DMS153 treated with DMSO at 0.1 percent for 48 hours (cell line): ENCODE results near the gene PLEKHA3.

Source experiments
- DNase-seq: peaks from one replicate; lab custom pipeline; 2025; ENCODE audit not compliant: unreplicated experiment; lab: John Stamatoyannopoulos, UW

Gene PLEKHA3

DNA sequence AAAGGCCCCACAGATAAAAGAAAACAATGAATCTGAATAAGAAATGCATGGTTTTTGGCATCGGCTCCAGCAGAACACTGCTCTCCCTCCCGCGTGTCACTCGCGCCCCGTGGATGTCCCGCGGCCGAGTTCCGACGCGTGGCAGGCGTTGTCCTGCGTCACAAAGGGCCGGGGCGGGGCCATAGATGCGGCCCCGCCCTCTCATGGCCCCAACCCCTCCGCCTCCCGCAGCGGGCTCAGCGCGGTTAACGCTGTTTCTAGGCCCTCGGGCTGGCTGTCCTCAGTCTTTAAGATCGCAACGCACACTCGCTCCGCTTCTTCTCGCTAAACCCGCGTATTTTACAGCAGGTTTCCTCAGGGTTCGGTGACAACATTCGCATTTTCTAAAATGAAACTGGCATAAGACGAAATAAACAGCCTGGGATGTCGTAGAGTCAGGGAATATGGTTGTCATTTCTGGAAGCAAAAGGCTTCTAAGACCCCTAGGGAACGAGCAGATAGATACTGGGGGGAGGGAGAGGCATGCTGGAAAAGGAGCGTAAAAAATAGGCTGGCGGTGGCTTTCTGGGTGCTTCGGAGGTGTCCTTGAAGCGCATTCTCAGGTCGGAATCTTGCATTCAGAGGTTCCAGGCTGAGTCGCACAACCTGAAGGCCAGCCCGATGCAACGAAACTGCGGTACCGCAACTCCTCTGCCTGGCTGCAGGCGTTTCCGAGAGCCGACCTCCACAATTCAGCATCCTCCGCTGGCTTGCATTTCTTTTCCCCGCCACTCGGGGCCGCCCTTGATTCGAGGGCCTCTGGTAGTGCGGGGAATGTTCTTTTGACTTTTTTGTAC is 1.6 kb upstream of the PLEKHA3 start, which contains the start of gene FKBP7:
FKBP7 (minus strand) TSS at position 162 of the 836 bp plus-strand sequence; CDS start at position 61, 101 bp downstream.
- DNase-seq, result peak; percentile 83

GRCh38 chr2:178479275-178479616 is 1.0 kb upstream of the PLEKHA3 start:
- DNase-seq, result no peak

DNA sequence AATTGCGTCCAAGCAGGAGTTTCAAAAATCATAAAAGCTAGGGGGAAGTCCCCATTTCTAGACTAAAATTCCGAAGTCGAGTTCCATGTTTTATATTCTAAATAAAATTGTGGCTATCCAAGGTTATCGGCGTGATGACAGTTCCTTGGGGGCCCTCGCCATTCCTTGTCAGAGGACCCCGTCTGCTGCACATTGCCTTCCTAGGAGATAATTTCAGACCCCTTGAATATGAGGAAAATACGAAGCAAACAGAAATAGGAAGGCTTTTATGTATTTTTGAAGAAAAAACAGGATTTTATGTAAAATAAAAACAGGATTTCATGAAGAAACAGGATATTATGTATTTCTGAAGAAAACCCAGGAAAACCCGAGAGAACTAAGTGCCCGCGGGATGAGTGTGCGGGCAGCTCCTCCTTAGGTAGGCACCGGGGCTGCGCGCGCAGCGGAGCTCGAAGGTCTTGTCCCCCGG is 465 bp upstream of the PLEKHA3 start:
- no peak for DNase-seq

DNA sequence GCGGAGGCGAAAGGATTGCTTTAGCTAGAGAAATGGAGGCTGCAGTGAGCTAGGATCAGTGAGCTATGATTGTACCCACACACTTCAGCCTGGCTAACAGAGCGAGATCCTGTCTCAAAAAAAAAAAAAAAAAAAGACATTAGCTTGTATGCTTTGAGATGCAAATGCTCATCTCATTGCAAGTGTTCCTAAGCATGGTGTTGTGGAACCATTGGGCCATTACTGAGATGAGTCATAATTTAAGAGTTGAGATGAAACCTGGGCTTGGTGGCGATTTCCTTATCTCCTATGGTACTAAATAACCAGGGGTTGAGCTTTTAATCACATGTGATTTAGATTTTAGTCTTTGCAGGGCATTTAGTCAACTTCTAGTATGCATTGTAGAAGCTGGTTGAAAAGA is 2.2 kb downstream of the PLEKHA3 start:
- DNase-seq, result no peak

DNA sequence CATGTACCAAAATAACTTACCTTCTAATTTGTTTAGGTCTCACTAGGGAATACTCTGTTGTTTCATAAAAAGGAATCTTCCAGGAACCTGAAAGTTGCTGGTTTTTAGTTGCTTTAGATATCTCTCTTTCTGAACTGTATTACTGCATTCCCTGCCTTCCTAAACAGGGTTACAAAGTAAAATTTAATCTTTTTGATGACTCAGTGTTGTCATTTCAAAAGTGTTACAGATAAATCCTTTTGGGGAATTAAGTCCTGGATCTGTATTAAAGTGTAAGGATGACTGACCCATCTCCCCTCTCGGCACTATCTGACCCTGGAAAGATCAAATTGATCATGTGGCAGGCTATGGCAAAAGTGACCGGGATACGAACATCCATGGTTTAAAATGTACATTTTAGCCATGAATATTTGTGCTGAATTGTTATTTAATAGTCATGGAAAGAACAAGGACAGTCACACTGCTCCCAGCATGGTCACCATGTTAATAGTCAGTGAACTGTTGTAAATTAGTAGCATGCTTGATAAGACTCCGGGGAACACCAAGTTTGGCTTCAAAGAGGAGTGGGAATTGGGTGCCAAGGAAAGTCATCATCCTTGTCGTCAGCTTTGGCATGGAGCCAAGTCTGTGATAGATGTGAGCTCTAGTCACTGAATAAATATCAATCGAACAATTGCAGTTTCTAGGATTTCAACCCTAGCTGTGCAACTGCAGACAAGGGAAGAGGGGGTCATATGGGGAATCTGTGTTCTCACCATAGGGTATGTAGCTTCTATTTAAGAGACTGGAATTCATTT is 4.2 kb downstream of the PLEKHA3 start:
- peak; percentile 53 for DNase-seq

DNA sequence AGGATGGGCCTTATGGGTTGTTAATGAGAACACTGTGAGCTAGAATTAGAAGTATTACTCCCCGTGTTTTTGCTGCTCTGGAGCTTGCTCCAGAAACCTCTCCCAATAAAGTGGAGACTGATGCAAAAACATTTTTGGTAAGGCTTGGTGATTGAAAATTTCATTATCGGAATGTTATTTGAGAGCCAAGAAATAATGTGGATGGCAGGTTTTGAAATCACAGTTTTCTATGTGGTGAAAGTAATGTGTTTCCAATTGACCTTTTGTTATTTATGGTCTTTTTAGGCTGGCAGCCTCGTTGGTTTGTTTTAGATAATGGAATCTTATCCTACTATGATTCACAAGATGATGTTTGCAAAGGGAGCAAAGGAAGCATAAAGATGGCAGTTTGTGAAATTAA is 5.1 kb downstream of the PLEKHA3 start:
- no peak for DNase-seq

DNA sequence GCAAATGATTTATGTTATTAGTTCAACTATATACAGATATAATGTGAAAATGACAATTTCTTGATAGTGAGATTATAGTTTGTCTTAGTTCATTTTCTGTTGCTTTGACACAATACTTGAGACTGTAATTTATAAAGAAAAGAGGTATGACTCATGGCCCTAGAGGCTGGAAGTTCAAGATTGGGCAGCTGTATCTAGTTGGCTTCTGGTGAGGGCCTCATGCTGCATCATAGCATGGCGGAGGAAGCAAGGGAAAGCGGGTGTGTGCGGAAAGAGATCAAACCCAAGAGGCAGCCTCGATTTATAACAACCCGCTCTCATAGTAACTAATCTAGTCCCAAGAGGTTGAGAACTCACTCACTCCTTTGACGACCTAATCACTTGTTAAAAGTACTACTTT is 11.4 kb downstream of the PLEKHA3 start:
- no peak for DNase-seq

- no peak for DNase-seq
Observed at GRCh38 chr2:178496049-178496448, 15.8 kb downstream of the PLEKHA3 start.

DNA sequence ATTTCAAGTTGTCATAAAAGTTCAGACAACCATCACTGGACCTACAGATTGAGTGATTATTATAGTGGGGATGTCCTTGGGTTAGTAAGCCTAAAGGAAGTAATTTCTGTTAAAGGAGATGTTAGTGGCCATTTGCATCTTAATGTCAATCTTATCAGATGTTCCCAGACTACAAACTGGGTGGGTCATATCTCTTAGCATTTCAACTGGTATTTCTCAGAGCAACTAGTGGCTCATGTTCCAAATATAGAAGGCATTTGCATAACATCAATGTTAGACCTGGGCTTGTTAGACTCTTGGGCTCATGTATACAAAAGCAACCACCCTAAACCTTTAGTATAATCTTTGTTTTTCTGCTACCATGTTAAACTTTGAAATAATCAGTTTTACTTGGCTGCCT is 17.9 kb downstream of the PLEKHA3 start:
- no peak for DNase-seq

- no peak for DNase-seq
Observed at GRCh38 chr2:178499640-178500039, 19.4 kb downstream of the PLEKHA3 start.

DNA sequence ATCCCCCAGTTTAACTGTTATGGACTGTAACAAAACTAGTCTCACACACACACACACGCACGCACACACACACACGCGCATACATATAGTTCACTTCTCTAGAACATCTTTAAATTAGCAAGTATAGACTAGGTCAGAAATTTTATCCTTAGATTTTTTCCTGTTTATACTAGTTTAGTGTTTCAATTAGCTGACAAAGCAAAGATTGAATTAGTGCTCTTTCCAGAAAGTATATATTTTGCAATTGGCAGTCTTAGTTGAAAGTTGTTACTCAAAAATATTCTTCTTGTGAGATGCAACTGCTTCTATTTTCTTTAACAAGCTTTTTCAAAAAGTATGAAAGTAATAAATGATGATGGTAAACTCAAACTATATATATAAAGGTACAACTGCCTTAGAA is 22.5 kb downstream of the PLEKHA3 start:
- no peak for DNase-seq

DNA sequence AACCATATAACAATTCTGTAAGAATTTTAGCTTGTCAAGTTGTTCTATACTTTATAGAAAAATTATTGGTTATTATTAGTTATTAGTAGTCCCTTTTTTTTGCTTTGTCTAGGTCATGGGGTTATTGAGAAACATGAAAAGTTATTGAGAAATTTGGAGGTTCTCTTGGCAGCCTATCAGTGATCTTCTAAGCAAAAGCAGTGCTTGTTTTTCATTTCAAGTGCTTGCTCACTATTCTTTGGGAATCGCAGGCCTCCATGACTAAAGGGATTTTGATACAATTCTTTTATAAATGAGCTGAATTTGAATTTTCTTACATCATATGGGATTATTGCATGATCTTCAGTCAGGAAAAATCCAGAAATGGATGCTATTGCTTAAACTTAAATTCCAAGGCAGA is 25.8 kb downstream of the PLEKHA3 start:
- DNase-seq, result no peak

DNA sequence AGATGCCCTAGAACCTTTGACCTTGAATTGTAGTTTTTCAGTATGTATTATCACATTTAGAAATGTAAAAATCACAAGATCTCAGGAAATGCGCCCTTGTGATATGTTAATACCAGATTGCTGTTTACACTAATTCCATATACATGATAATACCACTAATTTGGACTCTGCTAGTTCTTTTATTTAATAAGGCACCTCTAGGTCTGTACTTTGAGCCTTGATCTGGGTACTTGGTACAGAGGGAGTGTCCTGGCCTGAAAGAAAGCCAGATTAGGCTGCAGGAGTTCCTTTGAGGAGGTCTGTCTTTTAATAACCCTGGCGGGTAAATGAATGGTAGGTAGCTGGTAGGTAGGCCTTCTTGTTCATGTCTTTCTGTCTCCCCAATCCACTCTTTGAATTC is 26.3 kb downstream of the PLEKHA3 start:
- no peak for DNase-seq

GRCh38 chr2:178506949-178507348 is 26.7 kb downstream of the PLEKHA3 start:
- DNase-seq, result no peak

- no peak for DNase-seq
Observed at GRCh38 chr2:178508646-178509045, 28.4 kb downstream of the PLEKHA3 start.

- no peak for DNase-seq
Observed at GRCh38 chr2:178510384-178510783, 30.1 kb downstream of the PLEKHA3 start.

GRCh38 chr2:178512484-178512883 is 32.2 kb downstream of the PLEKHA3 start:
- no peak for DNase-seq

GRCh38 chr2:178513876-178514275 is 33.6 kb downstream of the PLEKHA3 start:
- no peak for DNase-seq

GRCh38 chr2:178514664-178515063 is 34.4 kb downstream of the PLEKHA3 start:
- no peak for DNase-seq

DNA sequence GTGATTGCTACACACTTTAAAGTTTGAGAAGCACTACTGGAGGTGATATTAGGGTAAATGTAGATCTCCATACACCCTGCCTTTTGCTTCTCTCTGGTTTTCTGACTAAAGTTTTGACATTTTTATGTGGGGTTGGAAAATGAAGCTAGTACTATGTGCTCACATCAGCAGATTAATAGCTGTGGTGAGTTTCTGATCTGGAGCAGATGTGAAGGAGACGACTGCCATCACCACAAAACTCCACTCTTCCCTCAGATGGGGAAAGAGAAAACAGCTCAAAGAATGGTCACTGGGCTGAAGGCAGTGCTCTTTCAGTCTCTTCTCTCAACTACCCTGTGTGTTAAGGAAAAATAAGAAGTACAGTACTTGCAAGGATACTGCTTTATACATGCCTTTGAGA is 37.2 kb downstream of the PLEKHA3 start:
- no peak for DNase-seq

DNA sequence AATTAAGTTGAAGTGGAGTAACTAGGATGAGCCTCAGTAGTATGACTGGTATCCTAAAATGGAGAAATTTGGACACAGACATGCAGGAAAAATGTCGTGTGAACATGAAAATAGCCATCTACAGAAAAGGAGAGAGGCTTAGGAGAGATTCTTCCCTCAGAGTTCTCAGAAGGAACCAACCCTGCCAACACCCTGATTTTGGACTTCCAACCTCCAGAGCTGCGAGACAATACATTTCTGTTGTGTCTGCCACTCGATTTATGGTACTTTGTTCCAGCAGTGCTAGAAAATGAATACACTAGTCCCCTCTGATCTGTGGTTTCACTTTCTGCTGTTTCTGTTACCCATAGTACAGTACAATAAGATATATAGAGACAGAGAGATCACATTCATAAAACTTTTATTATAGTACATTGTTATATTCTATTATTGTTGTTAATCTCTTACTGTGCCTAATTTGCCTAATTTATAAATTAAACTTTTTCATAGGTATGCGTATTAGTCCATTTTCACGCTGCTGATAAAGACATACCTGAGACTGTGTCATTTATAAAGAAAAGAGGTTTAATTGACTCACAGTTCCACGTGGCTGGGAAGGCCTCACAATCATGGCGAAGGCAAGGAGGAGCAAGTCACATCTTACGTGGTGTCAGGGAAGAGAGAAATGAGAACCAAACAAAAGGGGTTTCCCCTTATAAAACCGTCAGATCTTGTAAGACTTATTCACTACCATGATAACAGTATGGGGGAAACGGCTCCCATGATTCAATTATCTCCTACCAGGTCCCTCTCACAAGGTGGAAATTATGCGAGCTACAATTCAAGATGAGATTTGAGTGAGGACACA is 41.3 kb downstream of the PLEKHA3 start:
- DNase-seq, result no peak
